H4 (cell line): ENCODE results near the gene NDUFS4. TPM values are rescaled to one million over a fixed set of nuclear protein-coding genes. Genes with fewer than 3 reads are reported as not detected.
"Not testable (repeated sequence)": the region's sequence is repeated elsewhere in the genome, so short reads cannot be mapped to it uniquely, and the experiment has no call there.

Experiments
- DNase-seq: peaks from one replicate; pipeline ENCODE4 v3.0.0-alpha.2; 2015; ENCODE audit warnings: low spot score
- total RNA-seq: library from RNA; depleted of rRNA; stranded (reverse); fragments of >200 nt; shearing (Covaris generic); gene quantifications from 2 replicates; pipeline ENCODE4 v1.2.3, GENCODE V29; 2014; rRNA removed

The NDUFS4 gene
- 152 and 193 TPM in 2 replicates for total RNA-seq

DNA sequence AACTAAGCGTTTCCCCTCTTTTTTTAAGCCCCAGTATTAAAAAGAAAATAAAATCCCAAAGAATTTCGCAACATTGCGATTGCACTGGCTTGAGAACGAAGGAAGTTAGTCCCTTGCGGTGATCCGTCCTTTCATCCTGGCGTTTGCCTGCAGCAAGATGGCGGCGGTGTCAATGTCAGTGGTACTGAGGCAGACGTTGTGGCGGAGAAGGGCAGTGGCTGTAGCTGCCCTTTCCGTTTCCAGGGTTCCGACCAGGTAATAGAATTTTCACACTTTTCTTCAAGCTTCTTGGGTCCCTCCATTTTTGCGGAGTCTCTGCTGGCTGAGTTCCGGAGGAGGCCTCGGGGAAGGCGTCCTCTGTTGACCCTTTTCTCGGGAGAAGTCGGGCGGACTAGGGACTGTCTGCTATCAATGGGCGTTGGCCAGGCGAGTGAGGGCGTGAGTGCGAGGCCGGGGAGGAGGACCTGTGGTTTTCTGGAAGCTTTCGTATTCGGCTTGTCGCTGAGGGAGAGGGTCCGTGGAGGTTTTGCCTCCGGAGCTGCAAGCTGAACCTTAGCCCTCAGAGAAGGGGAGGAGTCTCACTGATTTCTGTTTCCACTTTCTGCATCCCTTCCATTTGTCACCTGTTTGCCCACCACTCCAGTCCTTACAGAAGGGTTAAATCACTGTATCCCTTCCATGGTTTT is at the start of gene NDUFS4:
Gene NDUFS4 (plus strand): TSS at position 134 of the 686 bp plus-strand sequence. CDS start 24 bp downstream, at position 158.
- peak; percentile 79 for DNase-seq

- no peak for DNase-seq
Observed at GRCh38 chr5:53512539-53512938, 47.9 kb upstream of the NDUFS4 start.

DNA sequence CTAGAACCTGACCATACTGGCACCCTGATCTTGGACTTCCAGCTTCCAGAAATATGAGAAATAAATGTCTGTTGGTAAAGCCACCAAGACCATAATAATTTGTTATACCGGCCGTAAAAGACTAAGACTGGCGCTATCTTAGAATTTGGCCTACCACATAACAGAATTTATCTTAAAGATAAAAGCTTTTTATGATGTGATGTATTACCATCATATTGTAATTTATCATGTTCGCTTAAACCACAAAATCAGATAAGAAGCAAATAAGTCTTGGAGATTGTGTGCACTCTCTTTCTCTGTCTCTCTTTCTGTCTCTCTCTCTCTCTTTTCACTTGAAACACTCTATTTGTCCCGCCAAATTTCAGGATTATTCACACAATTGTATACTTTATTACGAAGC is 44.5 kb upstream of the NDUFS4 start:
- DNase-seq = no peak

DNA sequence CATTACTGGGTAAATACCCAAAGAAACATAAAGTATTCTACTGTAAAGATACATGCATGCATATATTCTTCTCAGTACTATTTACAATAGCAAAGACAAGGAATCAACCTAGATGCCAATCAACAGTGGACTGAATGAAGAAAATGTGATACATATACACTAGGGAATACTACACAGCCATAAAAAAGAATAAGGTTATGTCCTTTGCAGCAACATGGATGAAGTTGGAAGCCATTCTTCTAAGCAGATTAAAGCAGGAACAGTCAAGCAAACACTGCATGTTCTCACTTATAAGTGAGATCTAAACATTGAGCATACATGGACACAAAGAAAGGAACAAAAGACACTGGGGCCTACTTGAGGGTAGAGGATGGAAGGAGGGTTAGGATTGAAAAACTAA is 39.6 kb upstream of the NDUFS4 start:
- no peak for DNase-seq

- DNase-seq = no peak
Observed at GRCh38 chr5:53537711-53538110, 22.7 kb upstream of the NDUFS4 start.

DNA sequence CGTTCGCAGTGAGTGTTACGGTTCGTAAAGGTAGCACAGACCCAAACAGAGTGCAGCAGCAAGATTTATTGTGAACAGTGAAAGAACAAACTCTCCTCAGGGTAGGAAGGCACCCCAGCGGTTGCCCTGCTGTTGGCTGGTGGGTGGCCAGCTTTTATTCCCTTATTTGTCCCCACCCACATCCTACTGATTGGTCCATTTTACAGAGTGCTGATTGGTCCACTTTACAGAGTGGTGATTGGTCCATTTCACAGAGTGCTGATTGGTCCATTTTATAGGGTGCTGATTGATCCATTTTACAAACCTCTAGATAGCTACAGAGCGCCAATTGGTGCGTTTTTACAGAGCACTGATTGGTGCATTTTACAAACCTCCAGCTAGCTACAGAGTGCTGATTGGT is 19.7 kb upstream of the NDUFS4 start:
- DNase-seq = not testable (repeated sequence)

DNA sequence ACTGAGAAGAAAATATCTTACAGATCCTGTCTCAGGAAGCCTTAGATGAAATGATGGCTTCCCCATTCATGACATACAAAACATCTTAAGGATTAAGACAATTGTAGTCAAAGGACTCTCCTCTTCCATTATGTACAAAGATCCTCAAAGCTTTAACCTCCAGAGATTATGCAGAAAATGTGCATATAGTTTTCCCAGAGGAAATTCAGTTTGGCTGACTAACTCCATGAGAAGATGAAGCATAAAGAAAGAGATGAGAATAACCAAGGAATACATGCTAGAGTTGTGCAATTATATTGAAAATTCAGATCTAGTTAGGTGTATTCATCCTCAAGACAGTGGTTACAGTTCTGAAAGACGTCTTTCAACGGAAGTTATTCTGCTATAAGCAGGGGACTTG is 18.6 kb upstream of the NDUFS4 start:
- DNase-seq = no peak

DNA sequence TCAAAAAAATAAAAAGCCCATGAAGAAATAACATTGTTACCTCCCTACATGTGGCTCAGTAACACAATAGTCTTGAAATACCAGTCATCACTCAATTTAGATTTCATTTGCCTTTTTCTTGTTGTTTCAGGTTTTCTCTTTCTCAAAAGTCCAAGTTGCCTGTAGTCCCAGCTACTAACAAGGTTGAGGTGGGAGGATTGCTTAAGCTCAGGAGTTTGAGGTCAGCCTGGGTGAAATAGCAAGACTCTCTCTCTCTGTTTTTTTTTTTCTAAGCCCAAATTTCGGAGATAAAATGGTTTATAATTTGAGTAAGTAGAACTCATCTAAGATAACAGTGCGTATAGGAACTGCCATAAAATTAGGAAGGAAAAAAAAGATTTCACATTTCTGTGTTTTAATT is 17.5 kb upstream of the NDUFS4 start:
- no peak for DNase-seq

- DNase-seq = no peak
Observed at GRCh38 chr5:53543401-53543800, 17.0 kb upstream of the NDUFS4 start.

- DNase-seq = no peak
Observed at GRCh38 chr5:53545744-53546143, 14.7 kb upstream of the NDUFS4 start.

- DNase-seq = no peak
Observed at GRCh38 chr5:53547226-53547625, 13.2 kb upstream of the NDUFS4 start.

DNA sequence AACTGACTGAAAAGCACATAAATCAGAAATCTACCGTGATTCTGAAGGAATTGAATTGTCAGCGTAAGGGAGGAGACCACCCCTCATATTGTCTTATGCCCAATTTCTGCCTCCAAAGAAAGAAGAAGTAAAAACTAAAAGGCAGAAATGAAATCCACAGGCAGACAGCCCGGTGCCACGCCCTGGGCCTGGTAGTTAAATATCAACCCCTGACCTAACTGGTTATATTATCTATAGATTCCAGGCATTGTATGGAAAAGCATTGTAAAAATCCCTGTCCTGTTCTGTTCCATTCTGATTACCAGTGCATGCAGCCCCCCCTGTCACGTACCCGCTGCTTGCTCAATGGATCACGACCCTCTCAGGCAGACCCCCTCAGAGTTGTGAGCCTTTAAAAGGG is 11.9 kb upstream of the NDUFS4 start:
- not testable (repeated sequence) for DNase-seq

GRCh38 chr5:53549792-53550191 is 10.6 kb upstream of the NDUFS4 start:
- no peak for DNase-seq

- DNase-seq = no peak
Observed at GRCh38 chr5:53552561-53552960, 7.9 kb upstream of the NDUFS4 start.

GRCh38 chr5:53554444-53554843 is 6.0 kb upstream of the NDUFS4 start:
- DNase-seq = no peak

- DNase-seq = no peak
Observed at GRCh38 chr5:53555160-53555559, 5.3 kb upstream of the NDUFS4 start.

GRCh38 chr5:53556001-53556400 is 4.4 kb upstream of the NDUFS4 start:
- no peak for DNase-seq

GRCh38 chr5:53557386-53557785 is 3.1 kb upstream of the NDUFS4 start:
- DNase-seq = no peak

- DNase-seq = no peak
Observed at GRCh38 chr5:53558966-53559365, 1.5 kb upstream of the NDUFS4 start.

DNA sequence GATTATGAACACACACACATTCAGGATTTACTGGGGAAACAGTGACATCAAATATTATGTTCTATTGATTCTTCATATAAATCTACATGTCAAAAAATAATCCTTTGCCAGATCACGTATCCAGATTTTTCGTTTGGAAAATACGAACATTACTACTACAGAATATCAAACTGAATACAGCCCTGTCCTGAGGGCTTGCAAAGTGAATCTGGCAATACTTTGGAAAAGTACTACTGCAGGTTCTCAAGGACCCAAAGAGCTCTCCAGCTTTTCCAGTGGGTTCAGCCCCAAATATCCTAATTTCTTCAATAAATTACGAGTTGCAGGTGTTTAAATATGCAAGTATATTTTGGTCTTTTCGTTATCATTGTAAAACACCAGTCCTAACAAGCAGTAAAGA is 411 bp upstream of the NDUFS4 start:
- DNase-seq = no peak

DNA sequence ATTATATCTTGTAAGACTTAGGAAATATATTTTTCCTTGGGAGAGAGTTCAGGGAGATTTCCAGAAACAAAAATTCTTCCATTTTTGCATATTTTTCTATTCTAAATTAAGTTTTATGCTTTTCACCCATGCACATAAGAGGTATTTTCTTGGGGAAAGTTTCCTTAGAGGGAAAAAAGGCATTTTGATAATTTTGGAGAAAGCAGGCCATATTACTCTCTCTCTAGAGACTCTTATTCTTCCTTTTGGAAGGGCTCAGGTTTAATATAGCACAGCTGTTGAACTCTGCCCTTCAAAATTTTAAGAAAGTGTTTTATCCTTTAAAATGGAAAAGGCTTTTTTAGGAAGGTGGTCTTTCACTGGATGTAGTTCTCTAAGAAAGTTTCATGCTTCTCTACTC is 8.0 kb downstream of the NDUFS4 start:
- DNase-seq = no peak

- DNase-seq = no peak
Observed at GRCh38 chr5:53568871-53569270, 8.4 kb downstream of the NDUFS4 start.

DNA sequence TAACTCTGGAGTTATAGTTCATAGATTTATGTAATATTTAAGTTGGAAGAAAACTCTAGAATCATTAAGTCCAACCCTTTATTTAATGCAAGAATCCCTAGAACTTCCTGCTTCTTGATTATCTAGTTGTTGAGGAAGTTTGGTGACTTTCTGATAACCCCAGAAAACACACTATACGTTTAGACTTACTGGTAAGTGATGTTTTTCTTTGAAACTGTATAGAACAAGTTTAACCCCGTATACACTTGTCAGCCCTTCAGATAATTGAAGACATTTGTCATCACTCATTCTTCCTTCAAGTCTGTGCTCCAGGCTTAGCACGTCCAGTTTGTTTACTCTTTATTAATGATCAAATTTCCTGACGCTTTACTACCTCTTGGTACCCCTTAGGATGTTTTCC is 9.0 kb downstream of the NDUFS4 start:
- DNase-seq = no peak

DNA sequence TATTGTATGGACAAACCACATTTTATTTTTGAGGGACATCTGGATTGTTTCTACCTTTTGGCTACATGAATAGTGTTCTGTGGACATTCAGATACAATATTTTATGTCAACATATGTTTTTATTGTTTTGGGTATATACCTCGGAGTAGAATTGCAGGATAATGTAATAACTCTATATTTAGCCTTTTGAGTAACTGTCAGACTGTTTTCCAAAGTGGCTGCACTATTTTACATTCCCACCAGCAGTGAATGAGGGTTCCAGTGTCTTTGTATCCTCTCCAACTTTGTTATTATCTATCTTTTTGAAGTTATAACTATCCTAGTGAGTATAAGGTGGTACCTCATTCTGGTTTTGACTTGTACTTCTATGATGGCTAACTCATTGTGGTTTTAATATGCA is 11.0 kb downstream of the NDUFS4 start:
- DNase-seq = no peak
